Fibroblast of peridontal ligament (primary cell): ENCODE results near the gene ANK3.
A peak's percentile ranks its signal among the peaks of the same experiment; 100 is the strongest.
"Not testable (repeated sequence)": the region's sequence is repeated elsewhere in the genome, so short reads cannot be mapped to it uniquely, and the experiment has no call there.

ENCODE experiments used
- DNase-seq: peaks from one replicate; pipeline ENCODE4 v3.0.0-alpha.2; 2010; ENCODE audit errors: extremely low read depth

Gene ANK3

GRCh38 chr10:60309371-60309770, 80.3 kb downstream of the ANK3 start:
- no peak for DNase-seq

DNA sequence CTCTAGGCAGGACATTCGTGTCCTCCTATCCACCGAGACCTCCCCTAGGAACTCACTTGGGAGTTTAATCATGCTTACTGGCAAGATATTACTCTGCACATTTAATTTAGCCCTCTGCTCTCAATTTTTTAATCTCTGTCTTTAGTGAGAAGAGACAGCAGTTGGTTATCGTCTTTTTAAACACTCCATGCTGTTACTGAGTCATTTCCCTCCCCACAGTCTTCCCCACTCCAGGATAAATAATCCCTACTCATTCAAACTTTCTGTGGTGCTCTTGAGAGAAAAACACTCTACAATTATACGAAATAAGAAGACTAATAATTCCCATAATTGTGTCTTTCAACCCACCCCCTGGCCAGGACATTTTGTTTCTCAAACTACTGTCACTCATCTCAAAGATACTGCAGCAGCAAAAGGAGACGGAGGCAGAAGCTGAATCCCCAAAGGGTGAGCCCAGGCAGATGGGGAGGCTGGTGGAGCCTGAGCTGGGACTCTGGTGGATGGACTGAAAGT, 84.2 kb downstream of the ANK3 start:
- DNase-seq, result peak; percentile 45

GRCh38 chr10:60304829-60305379, 84.8 kb downstream of the ANK3 start:
- DNase-seq, result no peak

DNA sequence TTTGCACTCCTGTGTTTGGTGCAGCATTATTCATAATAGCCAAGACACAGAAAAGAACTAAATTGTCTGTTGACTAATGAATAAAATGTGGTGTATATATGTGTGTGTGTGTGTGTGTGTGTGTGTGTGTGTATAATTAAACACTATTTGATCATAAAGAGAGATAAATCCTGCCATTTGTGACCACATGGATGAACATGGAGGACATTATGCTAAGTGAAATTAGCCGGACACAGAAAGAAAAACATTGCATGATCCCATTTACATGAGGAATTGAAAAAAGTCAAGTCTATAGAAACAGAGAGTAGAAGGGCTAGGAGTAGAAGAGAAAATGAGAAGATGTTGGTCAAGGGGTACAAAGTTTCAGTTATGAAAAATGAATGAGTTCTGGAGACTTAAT, 85.9 kb downstream of the ANK3 start:
- DNase-seq, result no peak

GRCh38 chr10:60299961-60300883, 89.5 kb downstream of the ANK3 start:
- peak; percentile 45 for DNase-seq

- DNase-seq, result no peak
These were observed 90.3 kb downstream of the ANK3 start for GRCh38 chr10:60299390-60299778.

DNA sequence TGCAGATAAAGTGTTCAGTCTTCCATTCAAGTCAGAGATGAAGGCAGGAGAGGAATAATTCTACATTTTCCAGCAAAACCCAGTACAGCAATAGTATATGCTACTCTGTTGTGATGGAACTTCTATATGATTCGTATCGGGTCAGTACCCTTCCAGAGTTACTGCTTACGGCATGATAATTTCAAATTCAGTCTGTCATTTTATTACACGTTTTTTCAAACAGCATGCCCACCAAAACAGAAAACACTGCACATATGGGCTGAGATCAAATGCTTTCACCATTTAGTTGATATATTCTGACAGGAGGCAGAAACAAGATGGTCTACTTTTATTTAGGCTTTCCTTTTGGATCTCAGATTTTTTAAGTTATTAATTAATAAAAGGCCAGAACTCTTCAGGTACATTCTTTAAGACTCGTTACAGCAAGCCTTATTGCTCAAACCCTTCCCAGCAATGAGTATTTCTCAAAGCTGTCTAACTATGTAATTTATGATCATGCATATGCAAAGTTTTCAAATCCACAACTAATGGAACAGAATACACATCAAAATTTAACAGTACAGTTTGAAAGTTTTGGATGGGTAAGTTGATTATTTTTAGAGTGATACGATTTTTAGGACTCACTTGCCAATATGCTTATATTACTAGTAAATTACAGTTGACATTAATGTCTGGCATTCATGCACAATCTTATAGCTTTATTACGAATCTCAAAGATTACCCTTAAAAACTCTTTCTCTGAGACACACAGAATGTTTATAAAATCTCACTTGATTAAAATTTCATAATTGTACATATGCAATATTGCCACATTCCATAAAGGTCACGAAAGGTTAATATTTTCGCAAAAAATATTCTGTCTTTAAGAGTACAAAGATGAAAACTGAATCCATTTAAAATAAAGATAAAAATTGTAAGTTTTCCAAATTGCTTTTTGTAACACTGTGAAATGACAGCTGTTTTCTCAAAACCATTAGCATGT, 91.0 kb downstream of the ANK3 start:
- no peak for DNase-seq

DNA sequence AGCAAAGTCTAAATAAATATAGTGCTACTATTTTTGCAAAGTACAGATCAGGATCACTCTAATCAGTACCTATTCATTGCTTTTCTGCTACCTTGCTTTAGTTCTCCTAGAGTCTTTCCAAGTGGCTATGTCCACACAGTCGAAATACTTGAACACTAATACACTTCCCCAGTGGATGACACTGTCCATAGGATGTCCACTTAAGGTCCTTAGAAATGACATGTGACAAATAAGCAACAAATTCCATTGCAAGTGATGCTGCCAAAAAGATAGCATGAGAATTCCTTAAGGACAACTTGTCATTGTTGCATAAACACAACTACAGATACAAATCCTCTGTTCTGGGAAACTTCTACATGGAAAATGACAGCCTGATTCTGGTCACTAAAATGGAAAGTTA, 93.6 kb downstream of the ANK3 start:
- no peak for DNase-seq

DNA sequence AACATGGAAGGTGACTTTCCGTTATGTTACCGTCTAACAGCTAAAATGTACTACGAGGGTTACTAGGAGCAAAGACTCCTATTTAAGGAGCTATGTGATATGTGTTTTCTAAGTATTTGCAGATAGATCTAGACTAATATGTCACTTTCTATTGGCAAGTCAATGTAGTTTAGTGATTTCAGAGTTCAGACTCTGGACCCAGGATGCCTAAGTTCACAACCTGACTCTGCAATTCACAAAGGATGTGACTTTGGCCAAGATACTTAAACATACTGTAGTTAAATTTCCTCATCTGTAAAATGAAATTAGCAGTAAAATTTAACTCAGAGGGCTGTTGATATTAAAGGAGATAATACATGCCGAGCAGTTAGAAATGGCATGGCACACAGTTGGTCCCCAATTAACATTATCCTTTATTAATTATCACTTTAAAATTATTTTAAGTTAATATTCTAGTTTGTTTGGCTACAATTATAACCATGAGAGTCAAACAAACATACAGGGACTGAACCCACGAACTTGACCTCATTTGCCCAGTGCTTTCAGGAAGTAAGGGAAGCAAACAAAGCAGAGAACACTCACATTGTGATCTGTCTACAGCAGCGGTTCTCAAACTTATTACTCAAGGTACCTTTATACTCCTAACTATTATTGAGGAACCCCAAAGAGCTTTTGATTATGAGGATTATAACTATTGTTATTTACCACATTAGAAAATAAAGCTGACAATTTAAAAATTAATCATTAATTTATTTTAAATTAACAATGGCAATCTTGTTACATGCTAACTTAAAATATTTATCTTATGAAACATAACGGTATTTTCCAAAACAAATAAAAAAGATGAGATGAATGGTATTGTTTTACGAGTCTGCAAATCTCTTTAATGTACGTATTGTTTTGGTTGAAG, 94.4 kb downstream of the ANK3 start:
- DNase-seq, result no peak

DNA sequence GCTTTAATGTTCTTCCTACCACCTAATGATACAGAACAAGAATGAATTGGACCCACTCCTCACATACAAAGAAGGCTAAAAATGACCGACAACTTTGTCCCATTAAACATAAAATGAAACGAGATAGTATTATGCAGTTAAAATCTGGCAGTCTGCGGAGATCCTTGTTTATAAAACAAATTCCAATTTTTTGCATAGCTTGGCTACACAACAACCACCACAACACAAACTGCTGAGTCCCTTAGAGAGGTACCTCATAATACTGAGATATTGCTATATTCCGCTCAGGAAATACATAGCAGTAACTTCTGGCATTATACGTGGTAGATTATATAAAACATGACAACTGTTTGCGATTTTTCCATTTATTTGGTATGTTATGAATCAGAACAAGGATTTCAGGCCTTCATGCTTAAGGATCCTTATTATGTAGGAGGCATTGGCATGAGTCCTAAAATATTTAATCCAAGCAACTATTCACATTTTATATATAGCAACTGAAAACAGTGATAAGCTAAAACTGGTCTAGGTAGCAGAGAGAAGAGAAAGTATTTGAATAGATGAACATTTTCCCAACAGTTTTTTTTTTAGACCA, 96.0 kb downstream of the ANK3 start:
- peak; percentile 50 for DNase-seq

DNA sequence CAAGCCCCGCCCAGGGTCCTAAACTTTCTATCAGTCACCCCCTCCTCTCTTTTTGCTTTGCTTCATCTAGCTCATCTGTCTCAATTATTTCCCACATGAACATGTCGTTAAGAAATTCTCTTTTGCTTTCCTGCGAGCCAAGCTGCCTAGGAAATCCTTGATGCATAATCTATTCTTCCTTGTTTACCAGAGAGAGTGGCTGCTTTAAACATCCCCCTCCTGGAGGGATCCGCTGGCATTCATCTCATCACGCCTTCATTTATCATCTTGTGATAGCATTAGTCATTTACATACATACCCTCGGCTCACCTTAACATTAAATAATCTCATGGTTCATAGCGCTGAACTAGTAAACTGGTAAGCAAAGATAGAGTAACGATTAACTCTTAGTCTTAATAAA, 96.7 kb downstream of the ANK3 start:
- DNase-seq, result no peak

DNA sequence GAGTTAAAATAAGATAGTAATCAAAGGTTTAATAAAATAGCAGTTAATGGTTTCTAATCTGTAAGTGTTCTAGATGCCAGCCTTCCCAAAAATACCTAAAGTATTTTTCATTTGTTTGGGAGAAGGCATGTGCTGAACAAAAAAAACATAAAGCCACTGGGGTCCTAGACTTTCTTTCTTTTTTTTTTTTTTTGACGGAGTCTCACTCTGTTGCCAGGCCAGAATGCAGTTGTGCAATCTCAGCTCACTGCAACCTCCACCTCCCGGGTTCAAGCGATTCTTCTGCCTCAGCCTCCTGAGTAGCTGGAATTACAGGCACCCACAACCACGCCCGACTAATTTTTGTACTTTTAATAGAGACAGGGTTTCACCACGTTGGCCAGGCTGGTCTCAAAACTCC, 97.1 kb downstream of the ANK3 start:
- not testable (repeated sequence) for DNase-seq

- no peak for DNase-seq
These were observed 98.2 kb downstream of the ANK3 start for GRCh38 chr10:60291344-60291930.

DNA sequence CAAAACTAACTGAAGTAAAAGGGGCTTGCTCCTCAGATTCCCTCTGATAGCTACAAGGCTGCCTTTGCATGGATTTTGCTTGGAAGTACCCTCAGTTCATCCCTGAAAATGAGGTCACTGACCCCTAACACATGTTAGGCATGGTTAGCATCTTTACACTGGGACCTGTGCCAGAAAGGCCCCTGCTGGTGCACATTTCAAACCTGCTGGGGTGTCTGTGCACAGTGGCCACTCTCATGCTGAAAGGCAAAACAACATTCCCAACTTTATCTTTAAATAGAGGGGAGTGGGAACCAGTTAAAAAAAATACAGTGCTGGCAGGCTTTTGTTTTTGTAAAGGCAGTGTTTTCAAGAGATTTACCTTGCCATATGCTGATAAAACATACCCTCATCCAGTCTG, 99.1 kb downstream of the ANK3 start:
- no peak for DNase-seq

DNA sequence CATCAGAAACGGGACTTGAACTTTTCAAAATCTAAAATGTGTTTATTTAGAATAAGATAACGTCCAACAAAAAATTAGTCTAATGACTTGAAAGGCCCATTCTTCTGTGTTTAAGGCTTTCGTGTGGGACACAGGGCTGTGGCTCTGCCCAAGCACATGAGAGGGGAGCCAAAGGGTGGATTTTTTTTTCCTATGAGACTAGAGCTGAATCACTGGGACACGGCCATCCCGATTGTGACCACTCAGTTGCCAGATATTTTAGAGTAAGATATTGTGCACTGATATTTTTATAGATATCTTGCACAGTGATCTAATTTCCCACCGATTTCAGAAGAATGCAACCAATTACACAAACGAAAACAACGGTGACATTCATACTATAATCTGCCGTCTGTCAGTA, 99.9 kb downstream of the ANK3 start:
- DNase-seq, result no peak

DNA sequence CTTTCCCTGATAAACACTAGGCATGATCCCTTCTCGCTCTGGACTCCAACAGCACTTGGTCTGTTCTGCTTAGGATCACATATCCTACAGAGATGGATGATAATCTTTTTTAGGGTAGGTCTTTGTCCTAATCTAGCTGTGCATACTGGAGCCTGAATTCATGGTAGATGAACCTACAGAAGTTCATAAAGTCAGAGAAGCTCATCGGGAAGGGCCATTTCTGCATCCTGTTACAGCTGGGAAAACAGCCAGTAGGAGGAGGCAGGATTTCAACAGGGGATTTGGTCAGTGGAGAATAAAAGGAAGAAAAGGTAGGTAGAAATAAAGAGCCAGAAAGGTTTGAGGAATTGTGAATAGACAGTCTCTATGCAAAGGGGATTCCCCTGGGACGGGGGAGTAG, 101.4 kb downstream of the ANK3 start:
- DNase-seq, result peak; percentile 28

DNA sequence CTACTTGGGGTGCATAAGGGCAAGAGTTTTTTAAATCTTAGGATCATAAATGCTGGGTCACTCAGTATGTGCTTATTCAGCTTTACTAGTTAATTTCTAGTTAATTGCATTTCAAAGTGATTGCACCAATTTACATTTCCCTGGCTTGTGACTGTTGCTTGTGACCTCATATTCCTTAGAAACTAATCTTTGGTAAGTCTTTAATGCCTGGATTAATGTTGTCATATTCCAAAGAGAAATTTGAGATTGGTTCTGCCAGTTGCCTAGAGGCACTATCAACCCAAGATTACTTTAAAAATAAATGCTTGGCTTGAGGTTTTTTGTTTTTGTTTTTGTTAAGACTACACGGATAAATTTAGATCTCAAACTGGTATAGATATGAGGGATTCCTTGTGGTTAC, 103.1 kb downstream of the ANK3 start:
- DNase-seq, result no peak

- no peak for DNase-seq
These were observed 106.3 kb downstream of the ANK3 start for GRCh38 chr10:60283397-60283796.

DNA sequence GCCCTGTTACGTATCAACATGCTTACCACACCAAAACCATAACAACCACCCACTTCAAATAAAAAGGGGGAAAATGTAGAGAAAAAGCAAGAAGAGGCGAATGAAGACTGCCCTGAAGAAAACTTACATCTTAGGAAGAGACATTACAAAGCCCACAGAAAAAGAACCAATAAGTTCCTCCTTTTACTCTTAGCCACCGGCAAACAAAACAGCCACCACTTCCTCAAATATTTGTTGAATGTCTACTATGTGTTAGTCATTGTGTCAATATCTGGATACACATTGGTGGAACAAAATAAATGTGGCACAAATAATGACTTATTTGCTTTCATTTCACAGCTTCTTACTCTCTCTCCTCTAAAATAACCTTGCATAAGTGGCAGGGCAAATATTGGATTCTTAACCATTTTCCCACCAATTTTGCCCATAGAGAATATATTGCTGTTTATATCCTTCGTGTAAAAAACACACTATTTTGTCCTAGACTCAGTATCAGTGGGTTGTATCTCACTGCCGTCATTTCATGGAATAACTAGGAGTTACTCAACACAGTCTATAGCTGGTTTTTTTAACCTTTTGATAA, 106.8 kb downstream of the ANK3 start:
- peak; percentile 38 for DNase-seq
